ENCODE measurements around the gene DOK3.

- TF ChIP-seq CTCF (IDR thresholded peaks at IDR 0.05) = no peak
- TF ChIP-seq POLR2AphosphoS5 (IDR thresholded peaks at IDR 0.05) = no peak
- TF ChIP-seq POLR2A (IDR thresholded peaks at IDR 0.05) = no peak
- no peak for TF ChIP-seq EP300 (IDR thresholded peaks at IDR 0.05)
Measured at GRCh38 chr5:177511181-177511580, 1.6 kb upstream of the DOK3 start.

All from suprapubic skin (tissue), 4 donors.